Measurements from ENCODE around the gene SNAPIN.
A peak's percentile ranks its signal among the peaks of the same experiment; 100 is the strongest.
"Not testable (repeated sequence)": the region's sequence is repeated elsewhere in the genome, so short reads cannot be mapped to it uniquely, and the experiment has no call there.

The SNAPIN gene

GRCh38 chr1:153647346-153647714, 11.2 kb upstream of the SNAPIN start:
- DNase-seq (ENCODE audit: low read depth, low spot score): no peak

GRCh38 chr1:153648000-153648643, 10.4 kb upstream of the SNAPIN start:
- DNase-seq (ENCODE audit: low read depth, low spot score): no peak

- no peak for DNase-seq (ENCODE audit: low read depth, low spot score)
Measured at GRCh38 chr1:153649137-153649862, 9.2 kb upstream of the SNAPIN start.

GRCh38 chr1:153649863-153650235, 8.7 kb upstream of the SNAPIN start:
- no peak for DNase-seq (ENCODE audit: low read depth, low spot score)

- no peak for DNase-seq (ENCODE audit: low read depth, low spot score)
Measured at GRCh38 chr1:153651771-153652170, 6.7 kb upstream of the SNAPIN start.

- no peak for DNase-seq (ENCODE audit: low read depth, low spot score)
Measured at GRCh38 chr1:153652805-153653500, 5.5 kb upstream of the SNAPIN start.

GRCh38 chr1:153655333-153655732, 3.2 kb upstream of the SNAPIN start:
- DNase-seq (ENCODE audit: low read depth, low spot score): no peak

- no peak for DNase-seq (ENCODE audit: low read depth, low spot score)
Measured at GRCh38 chr1:153659175-153659534, 652 bp downstream of the SNAPIN start.

GRCh38 chr1:153659656-153660055, 1.2 kb downstream of the SNAPIN start:
- DNase-seq (ENCODE audit: low read depth, low spot score): no peak

GRCh38 chr1:153661111-153661708, 2.7 kb downstream of the SNAPIN start:
- DNase-seq (ENCODE audit: low read depth, low spot score): no peak

- no peak for DNase-seq (ENCODE audit: low read depth, low spot score)
Measured at GRCh38 chr1:153662269-153662668, 3.8 kb downstream of the SNAPIN start.

- DNase-seq (ENCODE audit: low read depth, low spot score): no peak
Measured at GRCh38 chr1:153663211-153663610, 4.7 kb downstream of the SNAPIN start.

- DNase-seq (ENCODE audit: low read depth, low spot score): no peak
Measured at GRCh38 chr1:153667439-153667838, 8.9 kb downstream of the SNAPIN start.

GRCh38 chr1:153668672-153669071, 10.2 kb downstream of the SNAPIN start:
- not testable (repeated sequence) for DNase-seq (ENCODE audit: low read depth, low spot score)

- no peak for DNase-seq (ENCODE audit: low read depth, low spot score)
Measured at GRCh38 chr1:153669606-153670005, 11.1 kb downstream of the SNAPIN start.

- no peak for DNase-seq (ENCODE audit: low read depth, low spot score)
Measured at GRCh38 chr1:153670257-153670858, 11.9 kb downstream of the SNAPIN start.

- DNase-seq (ENCODE audit: low read depth, low spot score): peak; percentile 98
Measured at GRCh38 chr1:153670859-153671627, 12.5 kb downstream of the SNAPIN start, which contains the start of gene ILF2. TSS of gene ILF2 (minus strand) at chr1:153670993. CDS start at chr1:153670922, 71 bp downstream.

- not testable (repeated sequence) for DNase-seq (ENCODE audit: low read depth, low spot score)
Measured at GRCh38 chr1:153671628-153672353, 13.3 kb downstream of the SNAPIN start.

GRCh38 chr1:153673511-153673910, 15.0 kb downstream of the SNAPIN start:
- DNase-seq (ENCODE audit: low read depth, low spot score): no peak

- no peak for DNase-seq (ENCODE audit: low read depth, low spot score)
Measured at GRCh38 chr1:153677718-153678518, 19.4 kb downstream of the SNAPIN start.

All from brain pericyte (primary cell).